ENCODE measurements around the gene PDCD11.

Gene PDCD11

DNA sequence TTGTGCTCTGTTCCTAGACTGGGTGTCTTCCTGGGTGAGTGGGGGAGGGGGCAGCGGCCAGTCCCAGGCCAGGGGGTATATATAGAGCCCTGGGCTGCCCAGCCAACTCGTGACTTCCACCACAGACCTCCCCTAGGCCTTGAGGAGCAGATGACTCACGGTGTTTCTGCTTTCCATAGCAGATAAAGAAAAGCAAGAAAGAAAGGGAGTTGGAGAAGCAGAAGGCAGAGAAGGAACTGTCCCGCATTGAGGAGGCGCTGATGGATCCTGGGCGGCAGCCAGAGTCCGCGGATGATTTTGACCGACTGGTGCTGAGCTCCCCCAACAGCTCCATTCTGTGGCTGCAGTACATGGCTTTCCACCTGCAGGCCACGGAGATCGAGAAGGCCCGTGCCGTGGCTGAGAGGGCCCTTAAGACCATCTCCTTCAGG lies 45.6 kb downstream of the PDCD11 start:
- H2AFZ ChIP-seq (ENCODE audit: low read length) = no peak overlapping the region
- no peaks in the 10 kb centered on the region for H3K9me2 ChIP-seq (replicated peaks; ENCODE audit: low read depth, low read length)
- no peaks in the 10 kb centered on the region for H3K9me3 ChIP-seq (ENCODE audit: insufficient read depth, low read depth, low read length)
- peaks cover 89% of the 10 kb centered on the region; the same call in 1 of the 2 replicates for H3K36me3 ChIP-seq (ENCODE audit: insufficient read depth, low read length)
- no peaks in the 10 kb centered on the region for H4K20me1 ChIP-seq (ENCODE audit: insufficient read depth, low read length, poor library complexity, severe bottlenecking)
- peaks cover 3% of the 10 kb centered on the region; the same call in 1 of the 2 replicates for H3K79me2 ChIP-seq (ENCODE audit: insufficient read depth, low read length)
- no peaks in the 10 kb centered on the region for H3K27me3 ChIP-seq (ENCODE audit: insufficient read depth, low read length, poor library complexity, severe bottlenecking)
- no peak overlapping the region for H3K4me3 ChIP-seq (ENCODE audit: low read length, poor library complexity, severe bottlenecking)
- H3K4me1 ChIP-seq (ENCODE audit: insufficient read depth, low read length, poor library complexity, severe bottlenecking) = no peaks in the 10 kb centered on the region
- no peak overlapping the region for H3K4me2 ChIP-seq (ENCODE audit: low read depth, low read length, poor library complexity, severe bottlenecking)
- H3K9ac ChIP-seq (ENCODE audit: low read depth, low read length, poor library complexity, severe bottlenecking) = no peak overlapping the region
- TF ChIP-seq, protein P1, sequence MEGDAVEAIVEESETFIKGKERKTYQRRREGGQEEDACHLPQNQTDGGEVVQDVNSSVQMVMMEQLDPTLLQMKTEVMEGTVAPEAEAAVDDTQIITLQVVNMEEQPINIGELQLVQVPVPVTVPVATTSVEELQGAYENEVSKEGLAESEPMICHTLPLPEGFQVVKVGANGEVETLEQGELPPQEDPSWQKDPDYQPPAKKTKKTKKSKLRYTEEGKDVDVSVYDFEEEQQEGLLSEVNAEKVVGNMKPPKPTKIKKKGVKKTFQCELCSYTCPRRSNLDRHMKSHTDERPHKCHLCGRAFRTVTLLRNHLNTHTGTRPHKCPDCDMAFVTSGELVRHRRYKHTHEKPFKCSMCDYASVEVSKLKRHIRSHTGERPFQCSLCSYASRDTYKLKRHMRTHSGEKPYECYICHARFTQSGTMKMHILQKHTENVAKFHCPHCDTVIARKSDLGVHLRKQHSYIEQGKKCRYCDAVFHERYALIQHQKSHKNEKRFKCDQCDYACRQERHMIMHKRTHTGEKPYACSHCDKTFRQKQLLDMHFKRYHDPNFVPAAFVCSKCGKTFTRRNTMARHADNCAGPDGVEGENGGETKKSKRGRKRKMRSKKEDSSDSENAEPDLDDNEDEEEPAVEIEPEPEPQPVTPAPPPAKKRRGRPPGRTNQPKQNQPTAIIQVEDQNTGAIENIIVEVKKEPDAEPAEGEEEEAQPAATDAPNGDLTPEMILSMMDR (conservative IDR thresholded peaks at IDR 0.05; ENCODE audit: low read length) = no peak
- TF ChIP-seq EZH2phosphoT487 (IDR thresholded peaks at IDR 0.05; ENCODE audit: borderline replicate concordance) = no peak
- H3F3A ChIP-seq (ENCODE audit: low read depth) = no peaks in the 10 kb centered on the region

DNA sequence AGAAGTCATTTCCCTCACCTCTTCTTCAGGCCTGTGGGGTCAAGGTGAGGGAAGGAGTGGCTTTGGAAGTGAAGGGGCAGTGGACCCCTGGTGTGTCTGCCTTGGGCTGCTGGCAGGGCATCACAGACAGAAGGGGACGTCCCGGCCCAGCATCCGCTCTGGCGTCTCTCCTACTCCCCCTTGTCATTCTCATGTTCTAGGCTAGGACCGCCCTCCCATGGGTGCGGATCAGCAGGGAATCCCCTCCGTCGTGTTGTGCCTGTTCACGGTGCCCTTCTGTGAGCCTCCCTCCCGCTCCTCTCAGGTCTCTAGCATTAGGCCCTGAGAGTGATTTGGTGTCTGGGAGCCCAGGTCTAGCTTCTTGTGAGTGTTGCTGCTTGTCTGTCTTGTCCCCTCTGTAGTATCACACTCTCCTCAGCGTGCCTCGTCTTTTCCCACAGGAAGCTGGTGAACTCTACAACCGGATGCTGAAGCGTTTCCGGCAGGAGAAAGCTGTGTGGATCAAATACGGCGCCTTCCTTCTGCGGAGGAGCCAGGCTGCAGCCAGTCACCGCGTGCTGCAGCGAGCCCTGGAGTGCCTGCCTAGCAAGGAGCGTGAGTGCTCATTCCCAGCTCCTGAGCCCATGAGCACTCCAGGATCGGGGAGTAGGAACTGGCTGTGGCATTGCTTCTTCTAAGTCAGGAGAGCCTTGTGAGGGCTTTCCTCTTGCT lies 47.2 kb downstream of the PDCD11 start:
- H3K4me3 ChIP-seq (ENCODE audit: low read length, poor library complexity, severe bottlenecking) = no peak overlapping the region
- H3K9me3 ChIP-seq (ENCODE audit: insufficient read depth, low read depth, low read length) = no peaks in the 10 kb centered on the region
- TF ChIP-seq, protein P1 (conservative IDR thresholded peaks at IDR 0.05; ENCODE audit: low read length) = no peak
- TF ChIP-seq EZH2phosphoT487 (IDR thresholded peaks at IDR 0.05; ENCODE audit: borderline replicate concordance) = no peak
- no peak overlapping the region for H2AFZ ChIP-seq (ENCODE audit: low read length)
- H3K79me2 ChIP-seq (ENCODE audit: insufficient read depth, low read length) = peaks cover 17% of the 10 kb centered on the region; the same call in 1 of the 2 replicates
- H3K4me2 ChIP-seq (ENCODE audit: low read depth, low read length, poor library complexity, severe bottlenecking) = no peak overlapping the region
- no peaks in the 10 kb centered on the region for H3K4me1 ChIP-seq (ENCODE audit: insufficient read depth, low read length, poor library complexity, severe bottlenecking)
- no peaks in the 10 kb centered on the region for H3K27me3 ChIP-seq (ENCODE audit: insufficient read depth, low read length, poor library complexity, severe bottlenecking)
- H3K9ac ChIP-seq (ENCODE audit: low read depth, low read length, poor library complexity, severe bottlenecking) = no peak overlapping the region
- H3K9me2 ChIP-seq (replicated peaks; ENCODE audit: low read depth, low read length) = no peaks in the 10 kb centered on the region
- H4K20me1 ChIP-seq (ENCODE audit: insufficient read depth, low read length, poor library complexity, severe bottlenecking) = no peaks in the 10 kb centered on the region
- H3F3A ChIP-seq (ENCODE audit: low read depth) = no peaks in the 10 kb centered on the region
- H3K36me3 ChIP-seq (ENCODE audit: insufficient read depth, low read length) = peaks cover 84% of the 10 kb centered on the region; the same call in 1 of the 2 replicates

DNA sequence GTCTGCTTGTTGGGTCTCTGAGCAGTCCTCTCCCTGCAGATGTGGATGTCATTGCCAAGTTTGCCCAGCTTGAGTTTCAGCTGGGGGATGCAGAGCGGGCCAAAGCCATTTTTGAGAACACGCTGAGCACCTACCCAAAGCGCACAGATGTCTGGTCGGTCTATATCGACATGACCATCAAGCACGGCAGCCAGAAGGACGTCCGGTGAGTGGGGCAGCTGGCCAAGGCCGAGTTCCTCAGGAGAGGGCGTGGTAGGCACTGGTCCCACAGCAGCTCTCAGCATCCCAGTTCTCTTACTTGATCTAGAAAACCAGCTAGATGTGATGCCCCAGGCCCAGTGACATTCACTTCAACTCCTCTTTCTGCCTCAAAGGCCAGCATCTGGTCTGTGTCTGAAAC lies 48.1 kb downstream of the PDCD11 start:
- peaks cover 80% of the 10 kb centered on the region; the same call in 1 of the 2 replicates for H3K36me3 ChIP-seq (ENCODE audit: insufficient read depth, low read length)
- peaks cover 25% of the 10 kb centered on the region; the same call in 1 of the 2 replicates for H3K79me2 ChIP-seq (ENCODE audit: insufficient read depth, low read length)
- H3K9ac ChIP-seq (ENCODE audit: low read depth, low read length, poor library complexity, severe bottlenecking) = no peak overlapping the region
- H3K4me1 ChIP-seq (ENCODE audit: insufficient read depth, low read length, poor library complexity, severe bottlenecking) = peaks cover 5% of the 10 kb centered on the region
- H2AFZ ChIP-seq (ENCODE audit: low read length) = no peak overlapping the region
- H3K9me2 ChIP-seq (replicated peaks; ENCODE audit: low read depth, low read length) = no peaks in the 10 kb centered on the region
- no peaks in the 10 kb centered on the region for H3F3A ChIP-seq (ENCODE audit: low read depth)
- no peaks in the 10 kb centered on the region for H3K27me3 ChIP-seq (ENCODE audit: insufficient read depth, low read length, poor library complexity, severe bottlenecking)
- no peaks in the 10 kb centered on the region for H3K9me3 ChIP-seq (ENCODE audit: insufficient read depth, low read depth, low read length)
- TF ChIP-seq EZH2phosphoT487 (IDR thresholded peaks at IDR 0.05; ENCODE audit: borderline replicate concordance) = no peak
- TF ChIP-seq, protein P1 (conservative IDR thresholded peaks at IDR 0.05; ENCODE audit: low read length) = no peak
- H4K20me1 ChIP-seq (ENCODE audit: insufficient read depth, low read length, poor library complexity, severe bottlenecking) = peaks cover 8% of the 10 kb centered on the region
- no peak overlapping the region for H3K4me3 ChIP-seq (ENCODE audit: low read length, poor library complexity, severe bottlenecking)
- no peak overlapping the region for H3K4me2 ChIP-seq (ENCODE audit: low read depth, low read length, poor library complexity, severe bottlenecking)
